DOHH2 (cell line): ENCODE data around the gene MRI1.

Source experiments
- H3F3A ChIP-seq: fragments of 200-600 bp; sonication (generic), shearing (Covaris generic); 2 replicates; pipeline ENCODE4 v1.6.0; 2016; ENCODE audit warnings: antibody characterized with exemption, mild to moderate bottlenecking; ENCODE audit not compliant: control insufficient read depth, insufficient read depth
- H3K27ac ChIP-seq: fragments of 200-600 bp; sonication (generic); 2 replicates; pipeline ENCODE4 v1.5.1; 2014; ENCODE audit warnings: low read depth, mild to moderate bottlenecking, low read length, moderate library complexity
- H3K27me3 ChIP-seq: fragments of 200-600 bp; sonication (generic); 2 replicates; pipeline ENCODE4 v1.6.1; 2014; ENCODE audit warnings: mild to moderate bottlenecking, low read length, mixed read lengths; ENCODE audit not compliant: control insufficient read depth
- H3K36me3 ChIP-seq: fragments of 200-600 bp; sonication (generic); 2 replicates; pipeline ENCODE4 v1.6.1; 2014; ENCODE audit warnings: mild to moderate bottlenecking, low read length, moderate library complexity, mixed read lengths; ENCODE audit not compliant: control insufficient read depth
- H3K4me1 ChIP-seq: fragments of 200-600 bp; sonication (generic); 2 replicates; pipeline ENCODE4 v1.6.1; 2014; ENCODE audit warnings: mild to moderate bottlenecking, low read length, mixed read lengths; ENCODE audit not compliant: control insufficient read depth
- H3K4me2 ChIP-seq: fragments of 200-600 bp; sonication (generic); 2 replicates; pipeline ENCODE4 v1.6.0; 2014; ENCODE audit warnings: mild to moderate bottlenecking, low read length, moderate library complexity
- H3K4me3 ChIP-seq: fragments of 200-600 bp; sonication (generic); 2 replicates; pipeline ENCODE4 v1.5.1; 2014; ENCODE audit warnings: mild to moderate bottlenecking, low read length, mixed read lengths
- H3K79me2 ChIP-seq: fragments of 200-600 bp; sonication (generic); 2 replicates; pipeline ENCODE4 v1.6.1; 2014; ENCODE audit warnings: mild to moderate bottlenecking, low read length, mixed read lengths; ENCODE audit not compliant: control insufficient read depth
- H3K9me2 ChIP-seq: fragments of 200-600 bp; sonication (generic); replicated peaks from 2 replicates; pipeline ENCODE4 v1.6.1; 2014; ENCODE audit warnings: mild to moderate bottlenecking, low read length, mixed read lengths; ENCODE audit not compliant: control insufficient read depth
- H3K9me3 ChIP-seq: fragments of 200-600 bp; sonication (generic); 2 replicates; pipeline ENCODE4 v1.6.1; 2014; ENCODE audit warnings: antibody characterized with exemption, low read length, mixed read lengths; ENCODE audit not compliant: control insufficient read depth, insufficient read depth
- H4K20me1 ChIP-seq: fragments of 200-600 bp; sonication (generic); 2 replicates; pipeline ENCODE4 v1.6.0; 2014; ENCODE audit warnings: low read depth, mild to moderate bottlenecking, antibody characterized with exemption, low read length, moderate library complexity; ENCODE audit not compliant: control insufficient read depth, insufficient read depth
- CTCF ChIP-seq: fragments of 200-600 bp; sonication (generic); IDR thresholded peaks from one replicate; pipeline ENCODE4 v1.5.1; 2014; ENCODE audit warnings: antibody characterized with exemption, mild to moderate bottlenecking, low read depth, low read length; ENCODE audit not compliant: poor library complexity, severe bottlenecking
- EZH2phosphoT487 ChIP-seq: fragments of 200-600 bp; sonication (generic); IDR thresholded peaks from 2 replicates; pipeline ENCODE4 v1.6.1; 2017; ENCODE audit warnings: borderline replicate concordance, mild to moderate bottlenecking, antibody characterized with exemption, low read length, moderate library complexity, mixed read lengths

The MRI1 gene

GRCh38 chr19:13731147-13731964 lies 33.0 kb upstream of the MRI1 start:
- peak overlapping the region; percentile 84 for H3K4me3 ChIP-seq
- H3K9me3 ChIP-seq = no peaks in the 10 kb centered on the region
- peaks cover 27% of the 10 kb centered on the region for H3K4me1 ChIP-seq
- H3K36me3 ChIP-seq = no peaks in the 10 kb centered on the region
- TF ChIP-seq CTCF (no peak), EZH2phosphoT487 (no peak)
- peak overlapping the region; percentile 83 for H3K27ac ChIP-seq
- H3K79me2 ChIP-seq = no peaks in the 10 kb centered on the region
- H4K20me1 ChIP-seq = no peaks in the 10 kb centered on the region
- H3K27me3 ChIP-seq = no peaks in the 10 kb centered on the region
- H3K9me2 ChIP-seq = no peaks in the 10 kb centered on the region
- H3F3A ChIP-seq = peaks cover 15% of the 10 kb centered on the region
- peak overlapping the region; percentile 92 for H3K4me2 ChIP-seq

GRCh38 chr19:13732337-13732736 lies 32.0 kb upstream of the MRI1 start:
- Histone ChIP-seq H4K20me1 (no peaks in the 10 kb centered on the region), H3K4me1 (peaks cover 27% of the 10 kb centered on the region), H3K27ac (no peak overlapping the region), H3K79me2 (no peaks in the 10 kb centered on the region), H3K9me3 (no peaks in the 10 kb centered on the region), H3K36me3 (no peaks in the 10 kb centered on the region), H3K4me2 (peak overlapping the region; percentile 92), H3K27me3 (no peaks in the 10 kb centered on the region), H3K9me2 (no peaks in the 10 kb centered on the region), H3K4me3 (peak overlapping the region; percentile 84), H3F3A (peaks cover 15% of the 10 kb centered on the region)
- no peak for TF ChIP-seq CTCF
- TF ChIP-seq EZH2phosphoT487 = no peak

- Histone ChIP-seq H3K36me3 (no peaks in the 10 kb centered on the region), H3K4me1 (peaks cover 23% of the 10 kb centered on the region), H3K27ac (no peak overlapping the region), H3K4me2 (no peak overlapping the region), H3K4me3 (no peak overlapping the region), H3K27me3 (no peaks in the 10 kb centered on the region), H4K20me1 (no peaks in the 10 kb centered on the region), H3F3A (peaks cover 14% of the 10 kb centered on the region), H3K9me3 (no peaks in the 10 kb centered on the region), H3K79me2 (no peaks in the 10 kb centered on the region), H3K9me2 (no peaks in the 10 kb centered on the region)
- TF ChIP-seq EZH2phosphoT487 (no peak), CTCF (no peak)
Measured at GRCh38 chr19:13734751-13735150, 29.6 kb upstream of the MRI1 start.
